DOHH2 (cell line): Measurements from ENCODE around the gene PKD1L1.

Experiments used
- H3F3A ChIP-seq: fragments of 200-600 bp; sonication (generic), shearing (Covaris generic); 2 replicates; pipeline ENCODE4 v1.6.0; 2016; ENCODE audit warnings: antibody characterized with exemption, mild to moderate bottlenecking; ENCODE audit not compliant: control insufficient read depth, insufficient read depth
- H3K27ac ChIP-seq: fragments of 200-600 bp; sonication (generic); 2 replicates; pipeline ENCODE4 v1.5.1; 2014; ENCODE audit warnings: low read depth, mild to moderate bottlenecking, low read length, moderate library complexity
- H3K27me3 ChIP-seq: fragments of 200-600 bp; sonication (generic); 2 replicates; pipeline ENCODE4 v1.6.1; 2014; ENCODE audit warnings: mild to moderate bottlenecking, low read length, mixed read lengths; ENCODE audit not compliant: control insufficient read depth
- H3K36me3 ChIP-seq: fragments of 200-600 bp; sonication (generic); 2 replicates; pipeline ENCODE4 v1.6.1; 2014; ENCODE audit warnings: mild to moderate bottlenecking, low read length, moderate library complexity, mixed read lengths; ENCODE audit not compliant: control insufficient read depth
- H3K4me1 ChIP-seq: fragments of 200-600 bp; sonication (generic); 2 replicates; pipeline ENCODE4 v1.6.1; 2014; ENCODE audit warnings: mild to moderate bottlenecking, low read length, mixed read lengths; ENCODE audit not compliant: control insufficient read depth
- H3K4me2 ChIP-seq: fragments of 200-600 bp; sonication (generic); 2 replicates; pipeline ENCODE4 v1.6.0; 2014; ENCODE audit warnings: mild to moderate bottlenecking, low read length, moderate library complexity
- H3K4me3 ChIP-seq: fragments of 200-600 bp; sonication (generic); 2 replicates; pipeline ENCODE4 v1.5.1; 2014; ENCODE audit warnings: mild to moderate bottlenecking, low read length, mixed read lengths
- H3K79me2 ChIP-seq: fragments of 200-600 bp; sonication (generic); 2 replicates; pipeline ENCODE4 v1.6.1; 2014; ENCODE audit warnings: mild to moderate bottlenecking, low read length, mixed read lengths; ENCODE audit not compliant: control insufficient read depth
- H3K9me2 ChIP-seq: fragments of 200-600 bp; sonication (generic); replicated peaks from 2 replicates; pipeline ENCODE4 v1.6.1; 2014; ENCODE audit warnings: mild to moderate bottlenecking, low read length, mixed read lengths; ENCODE audit not compliant: control insufficient read depth
- H3K9me3 ChIP-seq: fragments of 200-600 bp; sonication (generic); 2 replicates; pipeline ENCODE4 v1.6.1; 2014; ENCODE audit warnings: antibody characterized with exemption, low read length, mixed read lengths; ENCODE audit not compliant: control insufficient read depth, insufficient read depth
- H4K20me1 ChIP-seq: fragments of 200-600 bp; sonication (generic); 2 replicates; pipeline ENCODE4 v1.6.0; 2014; ENCODE audit warnings: low read depth, mild to moderate bottlenecking, antibody characterized with exemption, low read length, moderate library complexity; ENCODE audit not compliant: control insufficient read depth, insufficient read depth
- CTCF ChIP-seq: fragments of 200-600 bp; sonication (generic); IDR thresholded peaks from one replicate; pipeline ENCODE4 v1.5.1; 2014; ENCODE audit warnings: antibody characterized with exemption, mild to moderate bottlenecking, low read depth, low read length; ENCODE audit not compliant: poor library complexity, severe bottlenecking
- EZH2phosphoT487 ChIP-seq: fragments of 200-600 bp; sonication (generic); IDR thresholded peaks from 2 replicates; pipeline ENCODE4 v1.6.1; 2017; ENCODE audit warnings: borderline replicate concordance, mild to moderate bottlenecking, antibody characterized with exemption, low read length, moderate library complexity, mixed read lengths

PKD1L1 gene

GRCh38 chr7:47902013-47902412, 46.3 kb downstream of the PKD1L1 start:
- no peaks in the 10 kb centered on the region for H3F3A ChIP-seq
- H3K27ac ChIP-seq = no peak overlapping the region
- H3K4me3 ChIP-seq = no peak overlapping the region
- no peaks in the 10 kb centered on the region for H3K36me3 ChIP-seq
- no peaks in the 10 kb centered on the region for H3K9me2 ChIP-seq
- no peaks in the 10 kb centered on the region for H4K20me1 ChIP-seq
- no peaks in the 10 kb centered on the region for H3K9me3 ChIP-seq
- TF ChIP-seq CTCF = no peak
- no peak for TF ChIP-seq EZH2phosphoT487
- H3K27me3 ChIP-seq = peaks cover 16% of the 10 kb centered on the region; the same call in 1 of the 2 replicates
- no peak overlapping the region for H3K4me2 ChIP-seq
- no peaks in the 10 kb centered on the region for H3K79me2 ChIP-seq
- no peaks in the 10 kb centered on the region for H3K4me1 ChIP-seq

GRCh38 chr7:47901542-47901941, 46.7 kb downstream of the PKD1L1 start:
- Histone ChIP-seq H3K9me2 (no peaks in the 10 kb centered on the region), H3K4me2 (no peak overlapping the region), H3F3A (no peaks in the 10 kb centered on the region), H3K9me3 (no peaks in the 10 kb centered on the region), H3K27ac (no peak overlapping the region), H4K20me1 (no peaks in the 10 kb centered on the region), H3K36me3 (no peaks in the 10 kb centered on the region), H3K27me3 (peaks cover 21% of the 10 kb centered on the region; the same call in 1 of the 2 replicates), H3K4me3 (no peak overlapping the region), H3K79me2 (no peaks in the 10 kb centered on the region), H3K4me1 (no peaks in the 10 kb centered on the region)
- TF ChIP-seq EZH2phosphoT487 = no peak
- TF ChIP-seq CTCF = no peak

- no peak overlapping the region for H3K4me3 ChIP-seq
- H3K4me1 ChIP-seq = no peaks in the 10 kb centered on the region
- H3K4me2 ChIP-seq = no peak overlapping the region
- H3K27ac ChIP-seq = no peak overlapping the region
- H3K9me2 ChIP-seq = no peaks in the 10 kb centered on the region
- no peaks in the 10 kb centered on the region for H3K9me3 ChIP-seq
- no peaks in the 10 kb centered on the region for H3K79me2 ChIP-seq
- TF ChIP-seq CTCF (no peak), EZH2phosphoT487 (no peak)
- H3K36me3 ChIP-seq = no peaks in the 10 kb centered on the region
- no peaks in the 10 kb centered on the region for H4K20me1 ChIP-seq
- H3K27me3 ChIP-seq = peaks cover 21% of the 10 kb centered on the region; the same call in 1 of the 2 replicates
- H3F3A ChIP-seq = no peaks in the 10 kb centered on the region
Measured at GRCh38 chr7:47897831-47898230, 50.4 kb downstream of the PKD1L1 start.
